Mesodermal cell (in vitro differentiated cells): ENCODE measurements around the gene TMEM175.
"Not testable (repeated sequence)": the region's sequence is repeated elsewhere in the genome, so short reads cannot be mapped to it uniquely, and the experiment has no call there.

Source experiments
- H3K27ac ChIP-seq: 2 replicates; pipeline ENCODE4 v1.7.0; 2013; ENCODE audit warnings: mild to moderate bottlenecking, low read depth, low read length, moderate library complexity; ENCODE audit not compliant: severe bottlenecking
- H3K36me3 ChIP-seq: 2 replicates; pipeline ENCODE4 v1.7.1; 2013; ENCODE audit warnings: mild to moderate bottlenecking, low read length, moderate library complexity; ENCODE audit not compliant: control insufficient read depth, insufficient read depth
- H3K4me1 ChIP-seq: one replicate; pipeline ENCODE4 v1.7.1; 2013; ENCODE audit warnings: mild to moderate bottlenecking, low read length; ENCODE audit not compliant: insufficient read depth, control insufficient read depth, poor library complexity, severe bottlenecking
- H3K4me3 ChIP-seq: 2 replicates; pipeline ENCODE4 v1.7.0; 2013; ENCODE audit warnings: low read length, control low read depth, mild to moderate bottlenecking; ENCODE audit not compliant: insufficient read depth, poor library complexity, severe bottlenecking; ENCODE audit errors: extremely low read depth
- H3K9me3 ChIP-seq: 2 replicates; pipeline ENCODE4 v1.7.1; 2013; ENCODE audit warnings: mild to moderate bottlenecking, low read length, moderate library complexity; ENCODE audit not compliant: control insufficient read depth
- WGBS, 2 experiments: methylation state at CpG; one replicate each; pipeline ENCODE4 v1.1.5; 2013; ENCODE audit warnings: missing lambda C conversion rate in 2 of 2; ENCODE audit not compliant: insufficient coverage in 2 of 2; 5-methylcytosine and 5-hydroxymethylcytosine counted together

TMEM175 gene

DNA sequence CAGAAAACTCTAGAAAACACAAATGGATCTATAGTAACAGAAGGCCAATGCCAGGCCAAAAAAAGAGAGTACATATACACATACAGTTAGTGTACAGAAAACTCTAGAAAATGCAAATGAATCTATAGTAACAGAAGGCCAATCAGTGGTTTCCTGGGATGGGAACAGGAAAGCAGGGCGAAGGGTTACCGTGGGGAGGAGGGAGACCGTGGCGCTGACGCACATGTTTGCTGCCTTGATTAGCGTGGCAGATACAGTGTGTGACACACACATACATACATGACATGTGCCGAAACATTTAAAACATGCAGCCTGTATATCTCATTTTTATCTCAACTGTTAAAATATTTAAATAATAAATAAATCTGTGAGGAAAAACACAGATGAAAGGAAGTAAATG lies 14.8 kb upstream of the TMEM175 start:
- no peak overlapping the region for H3K4me3 ChIP-seq
- H3K36me3 ChIP-seq = peaks cover 15% of the 10 kb centered on the region
- WGBS, 2 experiments = 94% methylated on average over 3 of the region's 7 CpGs; no CpG with 5 or more reads in 1 of the 2 experiments

DNA sequence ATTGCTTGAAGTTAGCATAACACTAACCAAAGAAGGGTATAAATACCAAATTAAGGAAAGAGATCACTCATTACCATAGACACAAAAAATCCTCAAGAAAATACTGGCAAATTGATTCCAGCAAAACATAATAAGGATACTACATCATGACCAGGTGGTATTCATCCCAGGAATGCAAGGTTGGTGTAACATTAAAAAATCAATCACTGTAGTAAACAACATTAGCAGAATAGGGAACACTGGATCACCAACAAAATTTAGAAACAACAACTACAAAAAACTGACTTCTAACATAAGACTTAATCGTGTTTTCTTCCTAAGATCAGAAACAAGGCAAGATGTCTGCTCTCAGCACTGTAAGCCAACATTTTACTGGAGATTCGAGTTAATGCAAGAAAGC lies 14.3 kb upstream of the TMEM175 start:
- 79% methylated on average over 2 of the region's 2 CpGs; no CpG with 5 or more reads in 1 of the 2 experiments for WGBS, 2 experiments

More for the DNA sequence above, 14.8 kb upstream of the TMEM175 start:
- peaks cover 6% of the 10 kb centered on the region for H3K4me1 ChIP-seq
- no peak overlapping the region for H3K27ac ChIP-seq
- H3K9me3 ChIP-seq = peaks cover 5% of the 10 kb centered on the region

DNA sequence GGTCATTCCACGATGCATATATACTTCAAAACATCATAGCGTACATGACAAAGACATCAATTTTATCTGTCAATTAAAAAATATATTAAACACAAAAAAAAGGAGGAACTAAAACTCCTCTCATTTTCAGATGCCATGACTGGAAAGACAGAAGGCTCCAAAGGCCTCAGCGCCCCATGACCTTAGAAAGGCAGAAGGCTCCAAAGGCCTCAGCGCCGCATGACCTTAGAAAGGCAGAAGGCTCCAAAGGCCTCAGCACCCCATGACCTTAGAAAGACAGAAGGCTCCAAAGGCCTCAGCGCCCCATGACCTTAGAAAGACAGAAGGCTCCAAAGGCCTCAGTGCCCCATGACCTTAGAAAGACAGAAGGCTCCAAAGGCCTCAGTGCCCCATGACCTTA lies 13.7 kb upstream of the TMEM175 start:
- H3K4me3 ChIP-seq, H3K27ac ChIP-seq, H3K4me1 ChIP-seq, H3K9me3 ChIP-seq: not testable (repeated sequence)
- WGBS, 2 experiments = 76% methylated on average over 4 of the region's 6 CpGs; no CpG with 5 or more reads in 1 of the 2 experiments
- H3K36me3 ChIP-seq = peaks cover 17% of the 10 kb centered on the region

More for the DNA sequence above, 14.3 kb upstream of the TMEM175 start:
- Histone ChIP-seq H3K9me3 (peaks cover 5% of the 10 kb centered on the region), H3K27ac (no peak overlapping the region), H3K4me1 (peaks cover 6% of the 10 kb centered on the region), H3K36me3 (peaks cover 14% of the 10 kb centered on the region), H3K4me3 (no peak overlapping the region)

DNA sequence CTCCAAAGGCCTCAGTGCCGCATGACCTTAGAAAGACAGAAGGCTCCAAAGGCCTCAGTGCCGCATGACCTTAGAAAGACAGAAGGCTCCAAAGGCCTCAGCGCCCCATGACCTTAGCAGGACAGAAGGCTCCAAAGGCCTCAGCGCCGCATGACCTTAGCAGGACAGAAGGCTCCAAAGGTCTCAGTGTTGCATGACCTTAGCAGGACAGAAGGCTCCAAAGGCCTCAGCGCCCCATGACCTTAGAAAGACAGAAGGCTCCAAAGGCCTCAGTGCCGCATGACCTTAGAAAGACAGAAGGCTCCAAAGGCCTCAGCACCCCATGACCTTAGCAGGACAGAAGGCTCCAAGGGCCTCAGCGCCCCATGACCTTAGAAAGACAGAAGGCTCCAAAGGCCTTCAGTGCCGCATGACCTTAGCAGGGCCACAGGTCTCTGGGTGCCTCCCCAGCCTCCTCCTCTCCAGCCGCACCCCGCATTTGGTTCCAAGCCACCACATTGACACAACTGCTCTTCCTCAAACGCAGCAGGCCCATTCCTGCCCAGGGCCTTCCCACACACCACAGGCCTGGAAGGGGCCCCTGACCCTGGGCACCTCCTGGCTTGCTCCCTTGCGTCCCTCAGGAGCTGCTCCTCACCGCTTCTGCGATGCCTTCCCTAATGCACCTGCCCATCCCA lies 13.1 kb upstream of the TMEM175 start:
- H3K36me3 ChIP-seq = peaks cover 17% of the 10 kb centered on the region
- not testable (repeated sequence) for H3K27ac ChIP-seq, H3K4me1 ChIP-seq, H3K9me3 ChIP-seq, H3K4me3 ChIP-seq
- WGBS, 2 experiments = 87 to 89% methylated on average over 13 of the region's 15 CpGs

DNA sequence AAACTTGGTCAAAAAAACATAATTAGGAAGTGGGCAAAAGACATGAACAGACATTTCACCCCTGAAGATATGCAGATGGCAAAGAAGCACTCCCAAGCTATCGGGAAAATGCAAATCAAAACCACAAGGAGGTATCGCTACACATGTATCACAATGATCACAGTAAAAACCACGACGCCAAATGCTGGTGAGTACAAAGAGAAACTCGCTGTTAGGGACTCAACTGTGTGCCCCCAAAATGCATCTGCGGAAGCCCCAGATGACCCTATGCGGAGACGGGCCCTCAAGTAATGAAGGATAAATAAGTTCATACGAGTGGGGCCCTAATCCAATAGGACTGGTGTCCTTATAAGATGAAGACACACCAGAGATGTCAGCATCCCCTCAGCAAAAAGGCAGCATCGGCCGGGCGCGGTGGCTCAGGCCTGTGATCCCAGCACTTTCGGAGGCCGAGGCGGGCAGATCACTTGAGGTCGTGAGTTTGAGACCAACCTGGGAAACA lies 10.4 kb upstream of the TMEM175 start:
- no peak overlapping the region for H3K27ac ChIP-seq

DNA sequence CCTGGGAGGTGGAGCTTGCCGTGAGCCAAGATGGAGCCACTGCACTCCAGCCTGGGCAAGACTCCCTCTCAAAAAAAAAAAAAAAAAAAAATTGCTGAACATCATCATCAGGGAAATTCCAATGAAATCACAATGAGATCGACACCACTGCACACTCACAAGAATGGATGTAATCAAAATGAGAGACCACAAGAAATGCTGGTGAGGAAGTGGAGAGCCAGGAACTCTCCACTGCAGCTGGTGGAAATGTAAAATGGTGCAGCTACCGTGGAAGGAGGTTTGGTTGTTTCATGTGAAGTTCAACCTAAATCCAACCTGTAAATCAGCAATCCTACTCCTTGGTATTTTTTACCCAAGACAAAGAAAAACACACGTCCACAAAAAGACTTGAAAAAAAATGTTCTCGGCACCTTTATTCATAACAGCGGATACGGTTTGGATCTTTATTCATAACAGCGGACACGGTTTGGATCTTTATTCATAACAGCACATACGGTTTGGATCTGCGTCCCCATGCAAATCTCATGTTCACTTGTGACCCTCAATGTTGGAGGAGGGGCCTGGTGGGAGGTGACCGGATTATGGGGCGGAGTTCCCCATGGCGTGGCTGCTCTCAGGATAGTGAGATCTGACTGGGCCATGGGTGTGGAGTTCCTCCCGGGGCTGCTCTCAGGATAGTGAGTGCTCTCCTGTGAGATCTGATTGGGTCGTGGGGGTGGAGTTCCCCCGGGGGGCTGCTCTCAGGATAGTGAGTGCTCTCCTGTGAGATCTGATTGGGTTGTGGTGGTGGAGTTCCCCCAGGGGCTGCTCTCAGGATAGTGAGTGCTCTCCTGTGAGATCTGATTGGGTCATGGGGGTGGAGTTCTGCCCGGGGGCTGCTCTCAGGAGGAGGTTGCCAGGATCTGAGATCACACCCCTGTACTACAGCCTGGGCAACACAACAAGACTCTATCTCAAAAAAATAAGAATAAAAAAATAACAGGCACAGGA lies 7.9 kb upstream of the TMEM175 start:
- no peak overlapping the region for H3K27ac ChIP-seq
- H3K4me3 ChIP-seq = no peak overlapping the region
- peaks cover 20% of the 10 kb centered on the region for H3K36me3 ChIP-seq
- no peaks in the 10 kb centered on the region for H3K9me3 ChIP-seq
- H3K4me1 ChIP-seq = peaks cover 3% of the 10 kb centered on the region
- WGBS, 2 experiments = 85% methylated on average over 10 to 14 of the region's 18 CpGs

More for the DNA sequence above, 10.4 kb upstream of the TMEM175 start:
- H3K4me3 ChIP-seq = no peak overlapping the region
- peaks cover 3% of the 10 kb centered on the region for H3K4me1 ChIP-seq
- peaks cover 20% of the 10 kb centered on the region for H3K36me3 ChIP-seq
- WGBS, 2 experiments = 95 to 99% methylated on average over 13 to 16 of the region's 17 CpGs
- peaks cover 5% of the 10 kb centered on the region for H3K9me3 ChIP-seq

DNA sequence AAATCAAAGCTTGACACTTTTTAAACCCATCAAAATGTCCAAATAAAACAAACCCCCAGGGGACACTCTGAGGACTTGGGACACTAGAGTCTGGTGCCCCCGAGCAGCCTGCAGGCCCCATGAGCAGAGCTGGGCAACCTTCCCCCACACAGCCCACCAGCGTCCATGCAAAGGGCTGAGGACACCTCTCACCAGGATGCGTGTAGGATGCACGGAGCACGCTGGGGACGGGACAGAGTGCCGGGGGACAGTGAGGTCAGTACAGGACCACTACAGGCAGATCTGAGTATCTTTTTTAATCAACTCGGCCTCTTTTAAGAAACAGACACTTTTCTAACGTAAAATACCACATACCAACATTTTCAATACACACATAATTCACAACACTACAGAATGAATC lies 7.1 kb upstream of the TMEM175 start:
- no peak overlapping the region for H3K27ac ChIP-seq
- peaks cover 3% of the 10 kb centered on the region for H3K4me1 ChIP-seq
- H3K9me3 ChIP-seq = no peaks in the 10 kb centered on the region
- WGBS, 2 experiments = 94% methylated on average over 7 of the region's 9 CpGs
- peaks cover 20% of the 10 kb centered on the region for H3K36me3 ChIP-seq
- no peak overlapping the region for H3K4me3 ChIP-seq

DNA sequence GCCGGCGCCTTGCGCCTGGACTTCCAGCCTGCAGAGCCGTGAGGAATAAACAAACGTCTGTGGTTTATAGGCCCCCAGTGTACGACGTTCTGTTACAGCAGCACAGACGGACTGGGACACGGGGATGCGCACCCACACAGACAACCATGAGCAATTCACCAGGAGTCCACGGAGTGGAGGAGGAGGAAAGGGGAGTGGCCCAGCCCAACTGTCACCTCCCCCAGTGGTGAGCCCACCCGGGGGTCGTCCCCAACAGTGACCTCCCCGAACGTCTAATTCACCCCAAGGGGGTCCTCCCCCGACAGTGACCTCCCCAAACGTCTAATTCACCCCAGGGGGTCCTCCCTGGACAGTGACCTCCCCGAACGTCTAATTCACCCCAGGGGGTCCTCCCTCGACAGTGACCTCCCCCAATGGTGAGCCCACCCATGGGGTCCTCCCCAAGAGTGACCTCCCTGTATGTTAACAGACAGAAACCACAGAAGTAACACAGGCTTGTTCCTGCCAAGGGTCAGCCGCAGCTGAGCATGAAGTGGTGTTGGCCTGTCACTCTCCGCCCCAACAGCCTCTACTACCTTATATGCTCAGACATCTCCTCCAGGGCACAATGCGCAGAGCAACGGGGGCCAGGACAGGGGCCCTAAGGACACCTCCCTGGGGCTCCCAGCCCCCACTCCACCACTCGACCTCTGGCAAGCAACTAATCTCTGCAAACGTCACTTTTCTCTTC lies 6.3 kb upstream of the TMEM175 start:
- peaks cover 3% of the 10 kb centered on the region for H3K4me1 ChIP-seq
- no peak overlapping the region for H3K4me3 ChIP-seq
- H3K36me3 ChIP-seq = peaks cover 20% of the 10 kb centered on the region
- 94 to 96% methylated on average over 22 to 23 of the region's 26 CpGs for WGBS, 2 experiments
- no peaks in the 10 kb centered on the region for H3K9me3 ChIP-seq
- no peak overlapping the region for H3K27ac ChIP-seq

DNA sequence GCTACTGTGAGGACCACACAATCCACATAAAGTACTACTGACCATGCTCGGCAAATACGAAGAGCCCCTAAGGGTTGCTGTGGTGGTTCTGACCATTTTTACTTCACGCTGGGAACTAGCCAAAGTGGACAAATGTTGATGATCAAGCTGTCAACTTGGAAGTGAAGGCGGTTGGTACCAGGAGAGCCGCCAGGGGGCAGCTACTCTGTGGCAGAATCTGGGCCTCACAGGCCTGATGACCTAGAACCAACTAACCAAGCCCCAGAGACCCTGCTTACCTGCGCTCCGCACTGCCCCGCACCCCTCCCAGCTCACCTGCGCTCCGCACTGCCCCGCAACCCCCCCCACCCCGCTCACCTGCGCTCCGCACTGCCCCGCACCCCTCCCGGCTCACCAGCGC lies 5.7 kb upstream of the TMEM175 start:
- H3K4me1 ChIP-seq = peaks cover 3% of the 10 kb centered on the region
- 56 to 61% methylated on average over 3 to 5 of the region's 17 CpGs for WGBS, 2 experiments
- peaks cover 17% of the 10 kb centered on the region for H3K36me3 ChIP-seq
- no peak overlapping the region for H3K27ac ChIP-seq
- no peak overlapping the region for H3K4me3 ChIP-seq
- no peaks in the 10 kb centered on the region for H3K9me3 ChIP-seq

DNA sequence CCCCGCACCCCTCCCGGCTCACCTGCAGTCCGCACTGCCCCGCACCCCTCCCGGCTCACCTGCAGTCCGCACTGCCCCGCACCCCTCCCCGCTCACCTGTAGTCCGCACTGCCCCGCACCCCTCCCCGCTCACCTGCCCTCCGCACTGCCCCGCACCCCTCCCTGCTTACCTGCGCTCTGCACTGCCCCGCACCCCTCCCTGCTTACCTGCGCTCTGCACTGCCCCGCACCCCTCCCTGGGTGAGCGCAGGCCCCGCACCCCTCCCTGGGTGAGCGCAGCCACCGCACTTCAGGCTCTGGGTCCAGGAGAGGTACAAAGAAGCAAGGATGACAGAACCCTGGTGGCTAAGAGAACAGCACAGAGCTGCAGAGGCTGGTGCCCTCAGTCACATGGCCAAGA lies 4.7 kb upstream of the TMEM175 start:
- not testable (repeated sequence) for H3K4me3 ChIP-seq, H3K9me3 ChIP-seq, H3K36me3 ChIP-seq, H3K4me1 ChIP-seq, H3K27ac ChIP-seq
- WGBS, 2 experiments = 98 to 100% methylated on average over 2 to 8 of the region's 21 CpGs
